GM12864 (cell line): ENCODE measurements around the gene KRTAP5-7.

ENCODE experiments used
- DNase-seq: peaks from one replicate; pipeline ENCODE4 v3.0.0-alpha.2; 2011; ENCODE audit warnings: low read depth
- H3K4me3 ChIP-seq: 2 replicates; pipeline ENCODE4 v1.5.1; 2011; ENCODE audit warnings: mild to moderate bottlenecking, low read depth, low read length, control low read depth
- TF ChIP-seq, protein P1 (sequence below): IDR thresholded peaks from 2 replicates; pipeline ENCODE4 v1.5.1; 2011; ENCODE audit warnings: low read depth, mild to moderate bottlenecking, moderate library complexity, low read length, control low read depth, inconsistent platforms; ENCODE audit errors: missing control alignments

Gene KRTAP5-7

DNA sequence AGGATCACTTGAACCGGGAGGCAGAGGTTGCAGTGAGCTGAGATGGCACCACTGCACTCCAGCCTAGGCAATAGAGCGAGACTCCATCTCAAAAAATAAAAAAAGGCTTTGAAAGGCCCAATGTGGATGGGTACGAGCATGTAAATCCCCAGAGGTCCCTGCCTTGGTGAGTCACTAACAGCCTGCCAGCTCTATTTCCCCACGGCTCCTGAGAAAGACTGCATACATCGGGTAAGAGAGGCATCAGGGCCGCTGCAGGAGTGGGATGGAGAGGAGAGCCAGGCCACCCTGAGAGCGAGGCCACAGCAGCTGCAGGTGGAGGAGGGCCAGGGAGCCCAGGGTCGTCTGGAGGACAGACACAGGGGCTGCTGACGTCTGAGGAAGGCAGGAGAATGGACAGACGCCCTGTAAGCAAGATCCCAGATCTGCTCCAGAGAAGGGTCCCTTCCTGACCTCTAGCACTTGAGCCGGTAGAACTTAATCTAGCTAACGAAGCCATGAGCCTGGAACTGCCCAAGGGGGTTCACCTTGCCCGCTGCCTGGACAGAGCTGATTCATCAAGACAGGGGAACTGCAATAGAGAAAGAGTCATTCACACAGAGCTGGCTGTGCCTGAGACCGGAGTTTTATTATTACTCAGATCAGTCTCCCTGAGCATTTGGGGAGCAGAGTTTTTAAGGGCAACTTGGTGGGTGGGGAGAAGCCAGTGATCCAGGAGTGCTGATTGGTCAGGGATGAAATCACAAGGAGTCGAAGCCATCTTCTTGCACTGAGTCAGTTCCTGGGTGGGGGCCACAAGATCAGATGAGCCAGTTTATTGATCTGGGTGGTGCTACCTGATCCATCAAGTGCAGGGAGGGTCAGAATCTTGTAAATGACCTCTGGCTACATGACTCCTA lies 16.1 kb downstream of the KRTAP5-7 start:
- no peak overlapping the region for H3K4me3 ChIP-seq
- peak; percentile 51 for DNase-seq
- TF ChIP-seq, protein P1, sequence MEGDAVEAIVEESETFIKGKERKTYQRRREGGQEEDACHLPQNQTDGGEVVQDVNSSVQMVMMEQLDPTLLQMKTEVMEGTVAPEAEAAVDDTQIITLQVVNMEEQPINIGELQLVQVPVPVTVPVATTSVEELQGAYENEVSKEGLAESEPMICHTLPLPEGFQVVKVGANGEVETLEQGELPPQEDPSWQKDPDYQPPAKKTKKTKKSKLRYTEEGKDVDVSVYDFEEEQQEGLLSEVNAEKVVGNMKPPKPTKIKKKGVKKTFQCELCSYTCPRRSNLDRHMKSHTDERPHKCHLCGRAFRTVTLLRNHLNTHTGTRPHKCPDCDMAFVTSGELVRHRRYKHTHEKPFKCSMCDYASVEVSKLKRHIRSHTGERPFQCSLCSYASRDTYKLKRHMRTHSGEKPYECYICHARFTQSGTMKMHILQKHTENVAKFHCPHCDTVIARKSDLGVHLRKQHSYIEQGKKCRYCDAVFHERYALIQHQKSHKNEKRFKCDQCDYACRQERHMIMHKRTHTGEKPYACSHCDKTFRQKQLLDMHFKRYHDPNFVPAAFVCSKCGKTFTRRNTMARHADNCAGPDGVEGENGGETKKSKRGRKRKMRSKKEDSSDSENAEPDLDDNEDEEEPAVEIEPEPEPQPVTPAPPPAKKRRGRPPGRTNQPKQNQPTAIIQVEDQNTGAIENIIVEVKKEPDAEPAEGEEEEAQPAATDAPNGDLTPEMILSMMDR, result no peak

DNA sequence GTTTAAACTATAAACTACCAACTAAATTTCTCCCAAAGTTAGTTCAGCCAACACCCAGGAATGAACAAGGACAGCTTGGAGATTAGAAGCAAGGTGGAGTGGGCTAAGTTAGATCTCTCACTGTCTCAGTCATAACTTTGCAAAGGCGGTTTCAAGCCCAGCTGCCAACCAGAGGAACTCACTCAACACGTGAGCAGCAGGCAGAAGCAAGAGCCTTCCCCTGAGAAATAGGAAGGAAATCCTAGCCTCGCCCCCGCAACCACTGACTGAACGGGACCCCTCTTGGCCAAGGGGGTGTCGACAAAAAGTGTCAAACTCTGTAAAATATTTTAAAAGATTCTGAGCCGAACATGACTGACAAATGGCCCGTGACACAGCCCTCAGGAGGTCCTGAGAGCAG lies 16.8 kb downstream of the KRTAP5-7 start:
- DNase-seq, result no peak
- TF ChIP-seq, protein P1, result no peak
- no peak overlapping the region for H3K4me3 ChIP-seq

DNA sequence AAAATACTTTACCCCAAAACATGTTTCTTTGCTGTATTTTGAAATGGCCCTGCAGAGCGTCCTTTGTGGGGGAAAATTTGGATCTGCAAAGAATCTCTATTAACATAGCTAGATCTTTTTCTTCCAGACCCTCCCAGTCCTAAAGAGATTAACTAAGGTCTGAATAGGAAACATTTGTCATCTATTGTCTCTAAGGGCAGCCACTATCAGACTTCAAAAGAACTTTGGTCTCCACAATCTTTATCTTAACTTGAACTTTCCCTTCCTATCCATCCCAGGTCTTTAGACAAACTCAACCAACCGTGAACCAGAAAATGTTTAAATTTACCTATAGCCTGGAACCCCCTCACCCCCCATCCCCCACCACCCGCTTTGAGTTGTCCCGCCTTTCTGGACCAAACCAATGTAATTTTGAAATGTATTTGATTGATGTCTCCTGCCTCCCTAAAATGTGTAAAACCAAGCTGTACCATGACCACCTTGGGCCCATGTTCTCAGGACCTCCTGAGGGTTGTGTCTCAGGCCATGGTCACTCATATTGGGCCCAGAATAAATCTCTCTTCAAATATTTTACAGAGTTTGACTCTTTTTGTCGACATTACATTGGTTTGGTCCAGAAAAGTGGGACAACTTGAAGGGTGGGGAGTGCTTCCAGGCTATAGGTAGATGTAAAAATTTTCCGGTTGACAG lies 17.6 kb downstream of the KRTAP5-7 start:
- H3K4me3 ChIP-seq, result no peak overlapping the region
- TF ChIP-seq, protein P1, result no peak
- DNase-seq, result no peak

DNA sequence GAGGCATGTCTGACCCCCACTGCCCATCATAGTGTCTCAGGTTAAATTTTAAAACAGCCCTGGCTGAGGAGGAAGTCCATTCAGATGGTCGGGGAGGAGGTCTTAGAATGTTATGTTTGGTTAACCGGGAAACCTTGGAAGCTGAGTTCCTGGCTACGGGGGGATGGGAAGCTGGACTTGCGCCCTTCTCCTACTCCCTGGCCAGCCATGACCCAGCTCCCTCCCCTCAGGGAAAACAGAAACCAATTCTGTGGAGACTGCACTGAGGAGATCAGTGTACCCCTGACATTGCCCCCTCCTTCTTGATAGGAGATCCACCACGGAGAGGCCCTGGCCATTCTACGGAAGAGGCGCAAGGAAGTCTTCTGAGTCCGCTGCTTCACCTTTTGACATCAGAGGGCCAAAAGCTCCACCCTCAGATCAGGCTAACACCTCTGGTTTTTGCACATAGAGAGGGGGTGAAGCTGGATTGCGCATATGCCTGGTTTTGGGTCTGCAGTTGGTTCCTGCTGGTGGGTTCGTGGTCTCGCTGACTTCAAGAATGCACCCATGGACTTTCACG lies 18.4 kb downstream of the KRTAP5-7 start:
- no peak for DNase-seq
- TF ChIP-seq, protein P1, result no peak
- no peak overlapping the region for H3K4me3 ChIP-seq

DNA sequence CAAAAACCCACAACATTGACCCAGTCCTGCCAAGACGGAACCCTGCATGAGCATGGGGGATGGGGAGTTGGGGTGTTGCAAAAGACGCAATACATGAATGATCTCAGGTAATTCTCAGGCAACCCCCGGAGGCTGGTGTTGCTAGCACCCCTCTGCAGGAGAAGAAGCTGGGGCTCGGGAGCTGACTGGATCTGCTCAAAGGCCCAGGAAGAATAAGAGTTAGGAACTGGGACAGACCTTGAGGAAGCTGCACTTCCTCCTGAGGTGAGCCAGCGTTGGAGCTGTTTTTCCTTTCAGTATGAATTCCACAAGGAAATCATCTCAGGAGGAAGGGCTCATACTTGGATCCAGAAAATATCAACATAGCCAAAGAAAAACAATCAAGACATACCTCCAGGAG lies 21.1 kb downstream of the KRTAP5-7 start, which contains the start of gene KRTAP5-9:
TSS of gene KRTAP5-9 (plus strand) at position 301 of the 400 bp plus-strand sequence. CDS start 238 bp downstream, outside the sequence.
- TF ChIP-seq, protein P1, result no peak
- no peak within 1 kb of the TSS for H3K4me3 ChIP-seq
- no peak for DNase-seq

DNA sequence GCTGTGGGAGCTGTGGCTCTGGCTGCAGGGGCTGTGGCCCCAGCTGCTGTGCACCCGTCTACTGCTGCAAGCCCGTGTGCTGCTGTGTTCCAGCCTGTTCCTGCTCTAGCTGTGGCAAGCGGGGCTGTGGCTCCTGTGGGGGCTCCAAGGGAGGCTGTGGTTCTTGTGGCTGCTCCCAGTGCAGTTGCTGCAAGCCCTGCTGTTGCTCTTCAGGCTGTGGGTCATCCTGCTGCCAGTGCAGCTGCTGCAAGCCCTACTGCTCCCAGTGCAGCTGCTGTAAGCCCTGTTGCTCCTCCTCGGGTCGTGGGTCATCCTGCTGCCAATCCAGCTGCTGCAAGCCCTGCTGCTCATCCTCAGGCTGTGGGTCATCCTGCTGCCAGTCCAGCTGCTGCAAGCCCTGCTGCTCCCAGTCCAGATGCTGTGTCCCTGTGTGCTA lies 21.7 kb downstream of the KRTAP5-7 start:
- no peak overlapping the region for H3K4me3 ChIP-seq
- TF ChIP-seq, protein P1, result no peak
- no peak for DNase-seq
